ENCODE measurements around the gene FER.
"Not testable (repeated sequence)": the region's sequence is repeated elsewhere in the genome, so short reads cannot be mapped to it uniquely, and the experiment has no call there.

The FER gene

DNA sequence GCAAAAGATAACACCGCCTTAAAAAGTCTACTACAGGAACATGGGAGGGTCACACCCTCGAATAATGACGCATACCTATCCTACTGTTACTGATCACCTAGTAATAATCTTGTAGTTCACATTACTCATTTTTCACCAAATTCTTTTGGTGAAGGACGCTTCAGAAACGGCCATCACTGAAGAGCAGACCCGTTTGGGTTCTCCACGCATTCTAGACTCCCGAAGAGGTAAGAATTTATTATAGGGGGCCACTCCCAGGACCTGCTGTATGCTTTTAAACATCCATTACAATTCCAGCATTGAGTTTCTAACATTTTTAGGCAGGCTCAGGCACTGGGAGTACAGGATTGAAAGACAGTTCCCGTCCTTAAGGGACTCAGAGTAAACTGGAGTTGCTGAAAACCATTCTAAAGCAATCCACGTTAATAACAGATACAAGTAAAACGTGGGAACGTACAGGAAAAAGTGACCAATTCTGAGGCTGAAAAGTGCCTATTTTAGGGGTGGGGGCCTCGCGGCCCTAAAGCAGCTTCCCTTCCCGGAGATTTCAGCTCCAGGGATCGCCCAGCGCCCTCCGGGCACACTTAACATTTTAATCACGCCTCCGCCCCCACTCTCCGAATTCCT lies at the start of gene FER:
Gene FER, plus strand, starts transcription at position 124 of the 627 bp plus-strand sequence. CDS start 50,286 bp downstream, outside the sequence.
- CTCF ChIA-PET = interaction anchor here (0.6 to 1.2 kb wide), 2 partner anchors 20 to 123 kb away, joined by 3 to 4 read pairs; no protein-coding TSS in a partner anchor
- H3K27ac ChIP-seq = peak within 1 kb of the TSS; percentile 97
- TF ChIP-seq CTCF (conservative IDR thresholded peaks at IDR 0.05; ENCODE audit: low read depth) = no peak
- DNase-seq (ENCODE audit: low spot score) = peak; percentile 93
- POLR2A ChIA-PET (ENCODE audit: low non-redundant PET) = interaction anchor here (0.7 to 1.3 kb wide), 6 partner anchors 20 to 941 kb away, joined by 3 to 7 read pairs (median 4); no protein-coding TSS in a partner anchor

DNA sequence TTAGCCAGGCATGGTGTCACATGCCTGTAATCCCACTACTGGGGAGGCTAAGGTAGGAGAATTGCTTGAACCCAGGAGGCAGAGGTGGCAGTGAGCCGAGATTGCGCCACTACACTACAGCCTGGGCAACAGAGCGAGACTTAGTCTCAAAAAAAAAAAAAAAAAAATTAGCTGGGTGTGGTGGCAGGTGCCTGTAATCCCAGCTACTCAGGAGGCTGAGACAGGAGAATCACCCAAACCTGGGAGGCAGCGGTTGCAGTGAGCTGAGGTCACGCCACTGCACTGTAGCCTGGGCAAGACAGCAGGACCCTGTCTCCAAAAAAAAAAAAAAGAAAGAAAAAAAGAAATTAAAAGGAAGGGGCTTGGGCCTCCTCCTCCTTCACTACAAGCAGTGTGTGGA lies 47.3 kb upstream of the FER start:
- CTCF ChIA-PET = interaction anchor here (0.6 kb wide), 1 partner anchor 168 kb away, joined by 3 read pairs; no protein-coding TSS in a partner anchor
- POLR2A ChIA-PET (ENCODE audit: low non-redundant PET); H3K27ac ChIP-seq; DNase-seq (ENCODE audit: low spot score): not testable (repeated sequence)

DNA sequence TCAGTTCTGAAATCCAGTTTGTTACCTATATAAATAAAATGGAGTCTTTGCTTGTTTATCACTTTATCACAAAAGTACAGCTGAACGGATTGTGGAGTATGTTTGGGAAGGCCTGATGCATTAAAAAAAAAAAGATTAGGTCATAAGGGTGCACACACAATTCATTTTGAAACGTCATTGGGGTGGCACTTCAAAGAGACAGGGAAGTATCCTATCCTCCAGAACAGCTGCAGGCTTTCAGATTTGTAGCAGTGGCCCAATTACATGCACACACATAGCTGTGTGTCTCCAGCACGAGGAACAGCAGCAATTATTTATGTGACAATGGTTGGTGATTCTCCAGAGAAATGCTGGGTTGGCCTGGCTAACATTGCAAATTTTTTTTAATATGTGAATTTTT lies 46.8 kb upstream of the FER start:
- POLR2A ChIA-PET (ENCODE audit: low non-redundant PET) = no interaction called here
- TF ChIP-seq CTCF (conservative IDR thresholded peaks at IDR 0.05; ENCODE audit: low read depth) = no peak
- no peak for DNase-seq (ENCODE audit: low spot score)
- no peak overlapping the region for H3K27ac ChIP-seq
- CTCF ChIA-PET = no interaction called here

- CTCF ChIA-PET = no interaction called here
- no peak for DNase-seq (ENCODE audit: low spot score)
- POLR2A ChIA-PET (ENCODE audit: low non-redundant PET) = no interaction called here
- H3K27ac ChIP-seq = no peak overlapping the region
- no peak for TF ChIP-seq CTCF (conservative IDR thresholded peaks at IDR 0.05; ENCODE audit: low read depth)
Observed at GRCh38 chr5:108702546-108702945, 45.2 kb upstream of the FER start.

DNA sequence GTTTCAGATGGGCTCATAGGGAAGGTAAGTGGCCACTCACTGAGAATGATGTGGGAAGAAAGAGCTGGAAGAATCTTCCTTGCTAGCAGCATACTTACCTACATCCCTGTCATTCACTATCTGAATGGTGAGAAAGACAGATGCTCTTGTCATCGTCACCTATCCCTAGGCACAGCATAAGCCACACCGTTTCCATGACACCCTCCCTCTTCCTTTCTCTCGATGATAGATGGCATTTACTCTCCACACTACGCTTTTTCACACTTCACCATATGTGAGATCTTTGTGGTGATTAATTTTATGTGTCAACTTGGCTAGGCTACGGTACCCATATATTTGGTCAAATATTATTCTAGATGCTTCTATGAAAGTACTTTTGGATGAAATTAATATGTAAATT lies 44.4 kb upstream of the FER start:
- DNase-seq (ENCODE audit: low spot score) = no peak
- CTCF ChIA-PET = no interaction called here
- H3K27ac ChIP-seq = no peak overlapping the region
- POLR2A ChIA-PET (ENCODE audit: low non-redundant PET) = no interaction called here
- no peak for TF ChIP-seq CTCF (conservative IDR thresholded peaks at IDR 0.05; ENCODE audit: low read depth)

DNA sequence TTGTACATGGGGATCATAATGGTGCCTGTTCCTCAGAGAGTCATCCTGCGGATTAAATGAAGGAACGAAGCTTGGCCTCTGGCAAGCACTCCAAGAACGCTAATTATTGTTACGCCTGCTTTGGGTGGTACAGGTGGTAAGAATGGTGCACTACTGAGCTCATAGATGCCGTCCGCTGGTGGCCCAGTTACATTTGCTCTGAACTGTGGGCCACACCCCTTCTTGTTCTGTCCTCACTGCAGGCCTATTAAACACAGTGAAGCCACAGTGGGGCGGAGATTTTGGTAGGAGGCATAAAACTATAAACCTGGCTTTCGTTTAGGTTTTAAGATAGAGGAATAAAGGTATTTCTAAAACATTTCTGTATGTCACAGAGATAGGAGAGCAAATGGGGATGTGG lies 40.6 kb upstream of the FER start:
- no peak overlapping the region for H3K27ac ChIP-seq
- TF ChIP-seq CTCF (conservative IDR thresholded peaks at IDR 0.05; ENCODE audit: low read depth) = no peak
- ChIA-PET POLR2A (ENCODE audit: low non-redundant PET) (no interaction called here), CTCF (interaction anchor here (0.6 to 1.0 kb wide), 2 partner anchors 11 to 37 kb away, joined by 3 to 4 read pairs; no protein-coding TSS in a partner anchor)
- DNase-seq (ENCODE audit: low spot score) = no peak

- TF ChIP-seq CTCF (conservative IDR thresholded peaks at IDR 0.05; ENCODE audit: low read depth) = no peak
- H3K27ac ChIP-seq = no peak overlapping the region
- CTCF ChIA-PET = no interaction called here
- no peak for DNase-seq (ENCODE audit: low spot score)
- POLR2A ChIA-PET (ENCODE audit: low non-redundant PET) = no interaction called here
Observed at GRCh38 chr5:108711898-108712297, 35.8 kb upstream of the FER start.
